HCT116 (cell line): ENCODE measurements around the gene MAEA. TPM values are rescaled to one million over a fixed set of nuclear protein-coding genes. Genes with fewer than 3 reads are reported as not detected.

Source experiments
- ATAC-seq: fragments of 200-7000 bp; cut with Tn5 transposase; 2 replicates; pipeline ENCODE4 v1.9.1; 2020; ENCODE audit warnings: mild to moderate bottlenecking, moderate library complexity
- BruUV-seq: library from RNA; stranded (reverse); fragments of 400-500 nt; replicated peaks from 2 replicates; lab custom pipeline; 2021; lab: Mats Ljungman, UMichigan
- CTCF ChIA-PET: fragments of 300-600 bp; sonication (Branson Sonifier 250); formaldehyde crosslinking; loops from one replicate; lab custom pipeline; 2021; ENCODE audit warnings: antibody characterized with exemption; lab: Charles Lee
- POLR2A ChIA-PET: fragments of 300-600, 350-600 bp; sonication (Branson Sonifier 250); formaldehyde crosslinking; loops from one replicate; lab custom pipeline; 2021; ENCODE audit warnings: antibody characterized with exemption; lab: Charles Lee
- RAD21 ChIA-PET, 2 experiments: fragments of 300-600 bp; sonication (Branson Sonifier 250); formaldehyde crosslinking; loops; one replicate each; lab custom pipeline; 2023; ENCODE audit warnings: low total read pairs in 2 of 2; ENCODE audit not compliant: uncharacterized antibody in 2 of 2, unreplicated experiment in 2 of 2, low non-redundant PET in 1 of 2; lab: Charles Lee
- DNase-seq: peaks from one replicate; pipeline ENCODE4 v3.0.0-alpha.2; 2010; ENCODE audit warnings: low read depth, low spot score
- H2AFZ ChIP-seq: fragments of 200-600 bp; shearing (Covaris generic), sonication (generic); 2 replicates; pipeline ENCODE4 v1.6.1; 2017; ENCODE audit warnings: low read depth, mixed run types, mixed read lengths, antibody characterized with exemption, low read length; ENCODE audit not compliant: poor library complexity, severe bottlenecking
- H3K27ac ChIP-seq: 2 replicates; pipeline ENCODE4 v1.5.1; 2012; ENCODE audit warnings: low read depth, low read length
- H3K27me3 ChIP-seq: fragments of 200-600 bp; sonication (generic); 2 replicates; pipeline ENCODE4 v1.6.1; 2016; ENCODE audit warnings: mixed run types, low read length, mixed read lengths; ENCODE audit not compliant: insufficient read depth
- H3K36me3 ChIP-seq, 2 experiments: fragments of 200-500 bp in 1 of 2; fragments of 200-600 bp in 1 of 2; sonication (Bioruptor generic) in 1 of 2; sonication (generic) in 1 of 2; 2 replicates each; pipeline versions ENCODE4 v1.5.1 to v1.6.1; 2014 to 2016; ENCODE audit warnings: low read length in 2 of 2, inconsistent platforms in 1 of 2, mixed read lengths in 1 of 2, mixed run types in 1 of 2; ENCODE audit not compliant: insufficient read depth in 2 of 2, control insufficient read depth in 1 of 2
- H3K4me1 ChIP-seq, 2 experiments: fragments of 200-600 bp in 1 of 2; sonication (generic) in 1 of 2; 2 replicates each; pipeline versions ENCODE4 v1.5.1 to v1.6.1; 2012 to 2017; ENCODE audit warnings: low read length in 2 of 2, inconsistent platforms in 1 of 2, mild to moderate bottlenecking in 1 of 2, mixed read lengths in 1 of 2, mixed run types in 1 of 2, moderate library complexity in 1 of 2; ENCODE audit not compliant: insufficient read depth in 2 of 2, control insufficient read depth in 1 of 2
- H3K4me2 ChIP-seq: fragments of 200-600 bp; sonication (generic); 2 replicates; pipeline ENCODE4 v1.6.1; 2017; ENCODE audit warnings: mixed run types, low read length, mixed read lengths
- H3K4me3 ChIP-seq, 2 experiments: fragments of 200-600 bp in 1 of 2; sonication (generic) in 1 of 2; replicated peaks in 1 of 2; 2 replicates each; pipeline ENCODE4 v1.5.1; 2011 to 2016; ENCODE audit warnings: low read length in 2 of 2, control low read depth in 1 of 2, low read depth in 1 of 2, mild to moderate bottlenecking in 1 of 2, mixed read lengths in 1 of 2, mixed run types in 1 of 2
- H3K79me2 ChIP-seq: fragments of 200-600 bp; sonication (generic); 2 replicates; pipeline ENCODE4 v1.6.1; 2017; ENCODE audit warnings: mild to moderate bottlenecking, mixed run types, low read length, moderate library complexity, mixed read lengths; ENCODE audit not compliant: insufficient read depth
- H3K9ac ChIP-seq: fragments of 200-600 bp; sonication (generic); 2 replicates; pipeline ENCODE4 v1.6.1; 2016; ENCODE audit warnings: low read length, mixed read lengths
- H3K9me2 ChIP-seq: fragments of 200-600 bp; sonication (generic), shearing (Covaris generic); 2 replicates; pipeline ENCODE4 v1.6.1; 2017; ENCODE audit warnings: mixed run types, mild to moderate bottlenecking, moderate library complexity; ENCODE audit not compliant: insufficient read depth
- H3K9me3 ChIP-seq, 2 experiments: fragments of 200-500 bp in 1 of 2; fragments of 200-600 bp in 1 of 2; sonication (Bioruptor generic) in 1 of 2; sonication (generic) in 1 of 2; 2 replicates each; pipeline ENCODE4 v1.6.1; 2014 to 2017; ENCODE audit warnings: low read length in 2 of 2, mixed read lengths in 2 of 2, inconsistent platforms in 1 of 2, low read depth in 1 of 2, mild to moderate bottlenecking in 1 of 2, mixed run types in 1 of 2, moderate library complexity in 1 of 2; ENCODE audit not compliant: control insufficient read depth in 1 of 2, insufficient read depth in 1 of 2
- H4K20me1 ChIP-seq: fragments of 200-600 bp; sonication (generic), shearing (Covaris generic); 2 replicates; pipeline ENCODE4 v1.6.1; 2017; ENCODE audit warnings: mixed run types, mild to moderate bottlenecking, moderate library complexity; ENCODE audit not compliant: insufficient read depth
- CTCF ChIP-seq, 3 experiments: fragments of 200-600 bp in 1 of 3; sonication (generic) in 1 of 3; IDR thresholded peaks in 2 of 3; conservative IDR thresholded peaks in 1 of 3; 2 replicates each; pipeline ENCODE4 v1.5.1; 2012 to 2017; ENCODE audit warnings: low read depth in 2 of 3, low read length in 2 of 3, antibody characterized with exemption in 1 of 3, borderline replicate concordance in 1 of 3, control low read depth in 1 of 3, mild to moderate bottlenecking in 1 of 3, mixed read lengths in 1 of 3, mixed run types in 1 of 3, moderate library complexity in 1 of 3; ENCODE audit not compliant: insufficient read depth in 1 of 3
- JUND ChIP-seq: IDR thresholded peaks from 2 replicates; pipeline ENCODE4 v1.6.1; 2012
- POLR2A ChIP-seq: IDR thresholded peaks from 2 replicates; pipeline ENCODE4 v1.7.0; 2011; ENCODE audit warnings: borderline replicate concordance; ENCODE audit not compliant: insufficient read depth, insufficient read length; ENCODE audit errors: extremely low read depth
- REST ChIP-seq: IDR thresholded peaks from 2 replicates; pipeline ENCODE4 v1.6.1; 2012; ENCODE audit warnings: low read depth
- SIN3A ChIP-seq: IDR thresholded peaks from 2 replicates; pipeline ENCODE4 v1.6.1; 2012; ENCODE audit warnings: low read depth
- SP1 ChIP-seq: IDR thresholded peaks from 2 replicates; pipeline ENCODE4 v1.6.1; 2012; ENCODE audit warnings: low read depth
- SRF ChIP-seq: IDR thresholded peaks from 2 replicates; pipeline ENCODE4 v1.6.1; 2012; ENCODE audit warnings: low read depth
- TCF7L2 ChIP-seq: IDR thresholded peaks from 2 replicates; pipeline ENCODE4 v1.7.0; 2011; ENCODE audit warnings: borderline replicate concordance, inconsistent platforms; ENCODE audit not compliant: insufficient read depth, insufficient read length; ENCODE audit errors: extremely low read depth
- ZFX ChIP-seq: fragments of 450-650 bp; IDR thresholded peaks from 2 replicates; pipeline ENCODE4 v1.6.1; 2017
- intact Hi-C: fragments of 100-400 bp; cut with micrococcal nuclease; formaldehyde crosslinking; loops from 2 replicates; pipeline ENCODE4 v1.10.0; 2022
- total RNA-seq: library from RNA; stranded (reverse); gene quantifications from one replicate; pipeline ENCODE4 v1.2.1, GENCODE V29; 2021; ENCODE audit not compliant: unreplicated experiment

MAEA gene
- total RNA-seq, 1 experiment from 2014 or later = 88.3 TPM

- no peak overlapping the region for H3K4me2 ChIP-seq
- no peaks in the 10 kb centered on the region for H3K36me3 ChIP-seq
- DNase-seq = no peak
- BruUV-seq = no TSS peak
- no peak for TF ChIP-seq JUND
- intact Hi-C loops = no loop called here
- ATAC-seq = no peak
- H3K4me3 ChIP-seq = no peak overlapping the region
- no peaks in the 10 kb centered on the region for H4K20me1 ChIP-seq
- H3K9me2 ChIP-seq = no peaks in the 10 kb centered on the region
- no peaks in the 10 kb centered on the region for H3K79me2 ChIP-seq
- H3K9ac ChIP-seq = no peak overlapping the region
- H3K4me1 ChIP-seq = peaks cover 3 to 8% of the 10 kb centered on the region in 2 experiments; a peak in 2 of 4 replicates
- H2AFZ ChIP-seq = no peak overlapping the region
- ChIA-PET POLR2A (no interaction called here), CTCF (no interaction called here), RAD21 (no interaction called here)
- no peaks in the 10 kb centered on the region for H3K9me3 ChIP-seq
- no peak overlapping the region for H3K27ac ChIP-seq
- H3K27me3 ChIP-seq = no peaks in the 10 kb centered on the region
Measured at GRCh38 chr4:1274871-1275270, 14.8 kb upstream of the MAEA start.

- CTCF ChIA-PET = no interaction called here
- Histone ChIP-seq H3K9me2 (no peaks in the 10 kb centered on the region), H3K27ac (no peak overlapping the region), H3K4me1 (peaks cover 3 to 8% of the 10 kb centered on the region in 2 experiments; a peak in 2 of 4 replicates), H3K4me2 (no peak overlapping the region), H3K9ac (no peak overlapping the region), H3K36me3 (no peaks in the 10 kb centered on the region), H3K4me3 (no peak overlapping the region), H3K79me2 (no peaks in the 10 kb centered on the region), H4K20me1 (no peaks in the 10 kb centered on the region), H3K9me3 (no peaks in the 10 kb centered on the region), H2AFZ (no peak overlapping the region), H3K27me3 (no peaks in the 10 kb centered on the region)
- no peak for DNase-seq
- RAD21 ChIA-PET = no interaction called here
- no TSS peak for BruUV-seq
- ATAC-seq = no peak
- TF ChIP-seq POLR2A (no peak), REST (no peak), ZFX (no peak), JUND (no peak), SIN3A (no peak), SP1 (no peak), TCF7L2 (no peak), SRF (no peak), CTCF (IDR thresholded peaks at IDR 0.05 in 2 of 3, conservative IDR thresholded peaks at IDR 0.05 in 1 of 3; ENCODE audit: borderline replicate concordance in 1 of 3, insufficient read depth in 1 of 3, low read depth in 2 of 3, low read length in 2 of 3) (no peak)
- intact Hi-C loops = no loop called here
- POLR2A ChIA-PET = no interaction called here
Measured at GRCh38 chr4:1276984-1277383, 12.7 kb upstream of the MAEA start.
